IMR-90 (cell line): ENCODE data around the gene CGREF1.

Source experiments
- BHLHE40 ChIP-seq: fragments of 150-350 bp; IDR thresholded peaks from 2 replicates; pipeline ENCODE4 v1.6.1; 2016; ENCODE audit warnings: mild to moderate bottlenecking, low read depth, low read length
- POLR2A ChIP-seq: IDR thresholded peaks from 2 replicates; pipeline ENCODE4 v1.6.1; 2012; ENCODE audit warnings: mild to moderate bottlenecking, low read depth, low read length

DNA sequence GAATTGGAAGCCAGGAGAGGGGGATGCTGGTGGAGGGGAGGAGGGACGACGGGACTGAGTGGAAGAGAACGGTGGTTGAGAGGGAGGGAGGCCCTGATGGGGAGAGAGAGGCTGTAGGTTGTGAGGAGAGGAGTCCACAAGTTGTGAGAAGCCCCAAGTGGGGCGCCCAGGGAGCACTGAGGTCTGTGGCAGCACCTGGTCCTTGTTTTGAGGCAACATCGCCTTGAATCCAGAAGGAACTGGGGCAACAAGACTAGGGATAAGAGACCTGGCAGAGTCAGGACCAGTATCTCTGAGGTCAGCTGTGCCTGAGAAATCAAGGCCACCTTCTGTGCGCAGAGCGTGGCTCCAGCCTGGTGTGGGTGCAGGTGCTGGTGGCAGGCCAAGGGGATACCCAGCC, 19.2 kb upstream of the CGREF1 start:
- TF ChIP-seq BHLHE40 (no peak), POLR2A (no peak)
